Activated CD4-positive, alpha-beta T cell treated with anti-CD3 and anti-CD28 coated beads, Interleukin-2, amount 50 U/mL, for 1 hour (primary cell): Measurements from ENCODE around the gene NRP1.
"Not testable (repeated sequence)": the region's sequence is repeated elsewhere in the genome, so short reads cannot be mapped to it uniquely, and the experiment has no call there.

ENCODE experiments used
- DNase-seq: peaks from one replicate; pipeline ENCODE4 v3.0.0-alpha.2; 2020

Gene NRP1

GRCh38 chr10:33234831-33235237, 99.6 kb downstream of the NRP1 start:
- DNase-seq: no peak

GRCh38 chr10:33233635-33234034, 100.8 kb downstream of the NRP1 start:
- DNase-seq: no peak

GRCh38 chr10:33233221-33233620, 101.2 kb downstream of the NRP1 start:
- no peak for DNase-seq

DNA sequence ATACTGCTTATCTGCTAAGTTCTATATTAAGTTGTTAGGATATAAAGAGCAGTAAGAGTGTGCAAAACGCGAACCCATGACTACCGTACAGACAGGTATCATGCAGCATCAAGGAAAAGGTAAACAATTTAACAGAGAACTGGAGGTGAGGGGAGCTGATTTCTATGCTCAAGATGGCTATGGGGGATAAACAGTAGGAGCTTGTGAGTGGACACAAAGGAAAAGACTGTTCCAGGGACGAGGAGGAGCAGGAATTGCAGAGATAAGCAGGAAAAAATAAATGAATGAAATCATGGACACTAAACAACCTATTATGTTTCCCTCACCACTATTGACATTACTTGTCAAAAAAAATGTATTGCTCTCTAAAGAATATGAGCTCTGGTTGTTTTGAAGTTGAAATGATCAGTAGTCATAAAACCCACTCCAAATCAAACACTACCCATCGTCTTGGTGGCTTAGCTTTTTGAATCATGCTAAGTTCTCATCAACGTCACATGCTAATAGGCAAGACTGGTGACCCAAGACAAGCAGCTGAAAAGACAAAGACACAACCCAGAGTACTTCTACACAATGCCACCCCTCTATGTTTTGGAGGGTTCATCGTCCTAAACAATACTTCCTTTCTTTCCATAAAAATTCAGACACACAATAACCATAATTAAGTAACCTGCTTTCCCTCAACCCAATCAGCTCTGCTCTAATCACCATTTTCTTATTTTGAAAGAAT, 102.7 kb downstream of the NRP1 start:
- DNase-seq: no peak

DNA sequence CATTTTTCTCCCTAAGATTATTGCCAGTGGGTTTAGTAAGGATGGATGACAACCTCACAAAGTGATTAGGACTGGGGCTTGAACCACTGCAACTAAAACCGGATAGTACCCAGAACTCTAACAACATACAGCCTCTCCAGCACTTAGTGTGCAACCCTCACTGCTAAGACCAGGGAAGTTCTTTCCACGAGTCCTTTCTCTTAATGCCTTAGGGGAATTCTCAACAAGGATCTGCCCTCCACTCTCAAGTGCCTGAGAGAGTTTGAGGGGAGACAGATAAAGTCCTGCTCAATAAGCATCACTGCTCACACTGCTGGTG, 104.6 kb downstream of the NRP1 start:
- DNase-seq: no peak

DNA sequence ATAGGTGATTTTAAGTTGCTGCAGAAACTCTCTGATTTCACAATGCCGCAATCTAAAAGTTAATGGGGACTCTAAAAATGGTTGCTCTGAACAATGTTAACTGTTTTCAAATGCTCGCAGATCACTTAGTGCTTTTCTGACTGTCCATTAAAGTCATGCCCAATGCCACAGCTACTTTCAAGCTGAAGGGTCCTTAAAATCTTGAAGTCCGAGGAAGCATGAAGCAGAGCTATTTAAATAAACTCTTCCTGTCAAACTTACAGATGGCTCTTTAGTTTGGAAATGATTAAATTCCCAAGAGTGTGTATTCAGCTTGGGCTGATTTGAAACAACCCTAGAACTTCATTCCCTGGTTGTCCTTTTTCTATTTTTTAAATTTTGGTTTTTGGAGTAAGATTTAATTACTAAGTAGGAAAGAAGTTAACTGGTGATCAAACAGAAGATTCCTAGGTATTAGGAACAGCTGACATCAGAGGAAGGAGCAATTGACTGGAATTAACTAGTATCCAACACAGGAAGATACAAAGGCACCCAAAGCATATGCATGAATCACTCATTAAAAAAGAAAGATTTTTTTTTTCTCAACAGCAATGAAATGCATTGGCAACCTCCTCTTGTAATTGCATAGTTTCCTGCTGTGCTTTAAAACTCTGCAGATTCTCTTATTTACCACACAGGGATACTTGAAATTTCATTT, 105.1 kb downstream of the NRP1 start:
- DNase-seq: no peak

DNA sequence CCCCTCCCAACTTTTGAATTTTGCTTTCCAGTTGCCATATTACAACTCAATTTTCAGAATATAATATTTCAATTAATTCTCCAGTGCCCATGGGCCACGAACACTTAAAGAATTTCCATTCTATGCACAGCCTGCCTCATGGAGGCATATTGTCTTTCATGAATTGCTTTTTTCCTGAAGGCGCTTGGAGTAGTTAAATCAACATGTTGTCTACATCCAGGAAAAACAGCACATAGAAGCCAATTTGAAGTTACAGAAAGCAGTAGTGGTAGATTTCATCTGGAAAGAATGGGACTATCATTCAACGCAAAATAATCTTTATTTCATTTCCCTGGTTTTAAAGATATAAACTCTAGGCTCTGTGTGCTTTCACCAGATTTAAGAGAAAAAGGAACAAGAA, 106.0 kb downstream of the NRP1 start:
- DNase-seq: no peak

GRCh38 chr10:33227489-33227888, 107.0 kb downstream of the NRP1 start:
- no peak for DNase-seq

DNA sequence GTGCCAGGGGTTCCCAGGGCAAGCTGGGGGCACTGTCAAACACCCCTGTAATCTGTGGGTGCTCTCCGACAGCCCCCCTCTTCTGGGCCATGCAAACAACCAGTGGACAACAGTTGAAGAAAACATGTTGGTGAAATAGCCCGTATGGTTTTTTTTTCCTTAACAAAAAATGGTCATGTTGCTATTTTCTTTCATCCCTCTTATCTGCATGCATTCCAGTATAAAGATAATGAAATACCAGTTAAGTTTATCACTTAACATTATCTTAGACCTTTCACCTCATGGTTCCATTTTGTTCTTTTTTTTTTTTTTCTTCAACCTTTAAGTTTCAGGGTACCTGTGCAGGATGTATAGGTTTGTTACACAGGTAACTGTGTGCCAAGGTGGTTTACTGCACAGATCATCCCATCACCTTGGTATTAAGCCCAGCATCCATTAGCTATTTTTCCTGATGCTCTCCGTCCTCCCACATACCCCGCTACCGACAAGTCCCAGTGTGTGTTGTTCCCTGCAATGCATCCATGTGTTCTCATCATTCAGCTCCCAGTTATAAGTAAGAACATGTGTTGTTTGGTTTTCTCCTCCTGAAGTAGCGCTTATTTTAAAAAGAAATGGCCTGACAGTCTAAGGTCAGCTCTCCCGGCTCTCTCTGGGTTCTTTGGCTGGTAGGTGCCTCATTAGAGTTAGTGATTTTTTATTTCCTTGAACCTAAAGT, 110.1 kb downstream of the NRP1 start:
- DNase-seq: no peak

DNA sequence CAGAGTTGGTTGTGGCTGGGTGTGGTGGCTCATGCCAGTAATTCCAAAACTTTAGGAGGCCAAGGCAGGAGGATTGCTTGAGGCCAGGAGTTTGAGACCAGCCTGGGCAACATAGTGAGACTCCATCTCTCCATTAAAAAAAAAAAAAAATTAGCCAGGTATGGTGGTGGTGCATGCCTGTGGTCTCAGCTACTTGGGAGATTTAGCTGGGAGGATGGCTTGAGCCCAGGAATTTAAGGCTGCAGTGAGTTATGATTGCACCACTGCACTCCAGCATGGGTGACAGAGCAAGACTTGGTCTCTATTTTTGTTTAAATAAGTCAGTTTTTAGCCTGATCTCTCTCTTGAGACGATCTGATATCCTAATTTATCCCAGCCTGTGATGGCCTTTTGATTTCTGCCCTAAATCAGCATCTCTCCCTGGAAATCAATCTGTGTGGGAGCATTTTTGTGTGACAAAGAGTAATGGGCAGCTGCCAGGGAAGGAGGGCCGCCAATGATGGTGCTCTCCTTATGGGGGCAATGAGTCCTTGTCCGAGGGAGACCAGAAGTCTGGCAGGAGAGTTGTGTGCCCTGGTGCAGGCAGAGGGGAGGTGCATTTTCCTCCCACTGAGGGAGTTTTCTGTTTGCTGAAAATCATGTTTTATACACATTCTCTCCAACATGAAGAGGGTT, 111.0 kb downstream of the NRP1 start:
- no peak for DNase-seq

GRCh38 chr10:33222304-33222703, 112.2 kb downstream of the NRP1 start:
- DNase-seq: not testable (repeated sequence)

GRCh38 chr10:33217854-33218253, 116.6 kb downstream of the NRP1 start:
- no peak for DNase-seq

DNA sequence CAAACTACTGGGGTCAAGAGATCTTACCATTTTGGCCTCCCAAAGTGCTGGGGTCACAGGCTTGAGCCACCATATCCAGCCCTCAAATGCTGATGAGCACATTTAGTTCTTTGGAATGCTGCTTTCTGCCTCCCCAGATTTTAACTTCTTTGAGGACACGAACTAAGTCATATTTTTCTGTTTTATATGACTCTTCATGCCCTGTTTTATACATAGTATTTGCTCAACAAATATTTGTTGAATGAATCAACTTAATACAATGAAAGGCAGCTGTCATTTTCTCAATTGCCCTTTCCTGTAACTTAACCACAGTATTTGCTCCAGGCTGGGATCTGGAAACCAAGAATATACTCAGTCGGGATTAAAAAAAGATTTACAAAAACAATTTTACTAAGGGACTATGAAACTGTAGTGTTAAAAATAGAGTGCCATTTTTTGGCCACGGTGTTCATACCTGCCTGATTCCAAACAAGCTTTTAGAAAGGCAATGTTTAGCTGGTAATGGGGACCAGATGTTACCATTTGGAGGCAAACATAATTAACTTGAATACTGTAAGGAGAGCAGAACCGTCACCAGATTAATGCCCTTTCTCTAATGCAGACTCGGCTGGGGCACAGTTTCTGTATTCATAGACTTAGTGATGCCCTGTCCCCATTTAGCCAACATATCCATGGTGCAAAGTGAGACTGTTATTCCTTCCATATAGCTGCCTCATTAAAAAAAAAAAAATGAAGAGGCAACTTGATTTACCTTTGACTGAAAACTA, 117.6 kb downstream of the NRP1 start:
- DNase-seq: no peak

DNA sequence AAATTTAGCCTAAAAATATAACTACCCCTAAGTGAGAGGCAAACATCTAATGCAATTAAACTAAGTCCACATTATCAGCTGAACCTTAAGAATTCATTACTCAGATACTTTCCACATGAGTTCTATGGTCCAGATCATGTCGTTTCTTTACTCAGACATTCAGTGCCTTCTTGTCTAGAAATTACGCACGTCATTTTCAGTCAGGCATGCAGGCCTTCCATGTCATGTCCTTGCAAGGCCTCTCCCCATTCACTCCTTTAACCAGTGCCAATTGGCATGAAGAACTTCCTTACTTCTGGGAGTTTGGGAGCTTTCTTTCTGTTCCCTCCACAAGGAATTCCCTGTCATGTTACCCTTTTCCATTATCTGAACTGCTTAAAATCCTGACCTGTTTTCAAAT, 118.8 kb downstream of the NRP1 start:
- no peak for DNase-seq

- DNase-seq: no peak
These were observed 119.3 kb downstream of the NRP1 start for GRCh38 chr10:33215154-33215553.

DNA sequence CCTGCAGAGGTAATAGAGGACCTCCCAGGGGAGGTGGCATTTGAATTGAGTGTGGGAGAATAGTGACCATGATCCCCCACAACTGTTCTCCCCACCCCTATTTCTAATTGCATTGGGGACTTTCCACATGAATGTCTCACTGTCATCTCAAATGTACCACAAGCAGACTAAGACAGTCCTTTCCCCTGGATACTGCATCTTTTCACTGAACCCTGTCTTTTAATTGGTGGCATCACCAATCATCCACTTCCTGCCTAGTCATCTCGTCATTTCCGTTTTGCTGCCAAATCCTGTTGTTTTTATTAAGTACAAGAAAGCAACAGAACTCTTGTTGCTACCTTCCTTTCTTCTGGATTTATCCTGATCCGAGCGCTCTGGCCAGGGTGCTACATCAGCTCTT, 120.3 kb downstream of the NRP1 start:
- no peak for DNase-seq

DNA sequence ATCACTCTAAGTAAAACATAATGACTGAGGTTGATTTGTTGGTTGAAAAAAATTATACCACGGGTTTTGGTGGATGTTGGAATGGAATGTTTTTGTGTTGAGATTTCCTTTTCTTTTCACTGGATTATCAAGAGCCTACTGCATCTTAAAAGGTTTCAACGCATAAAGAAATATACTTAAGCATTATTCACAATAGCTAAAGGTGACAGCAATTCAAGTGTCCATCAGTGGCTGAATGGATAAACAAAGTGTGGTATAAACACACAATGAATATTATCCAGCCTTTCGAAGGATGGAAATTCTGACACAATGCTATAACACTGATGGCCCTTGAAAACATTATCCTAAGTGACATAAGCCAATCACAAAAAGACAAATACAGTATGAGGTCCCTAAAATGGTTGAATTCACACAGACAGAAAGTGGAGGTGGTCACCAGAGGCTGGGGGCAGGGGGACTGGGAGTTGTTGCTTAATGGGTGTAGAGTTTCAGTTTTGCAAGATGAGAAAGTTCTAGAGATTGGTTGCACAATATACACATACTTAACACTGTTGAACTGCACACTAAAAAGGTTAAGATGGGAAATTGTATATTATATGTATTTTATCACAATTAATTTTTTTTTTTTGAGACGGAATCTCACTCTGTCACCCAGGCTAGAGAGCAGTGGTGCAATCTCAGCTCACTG, 122.3 kb downstream of the NRP1 start:
- DNase-seq: no peak

DNA sequence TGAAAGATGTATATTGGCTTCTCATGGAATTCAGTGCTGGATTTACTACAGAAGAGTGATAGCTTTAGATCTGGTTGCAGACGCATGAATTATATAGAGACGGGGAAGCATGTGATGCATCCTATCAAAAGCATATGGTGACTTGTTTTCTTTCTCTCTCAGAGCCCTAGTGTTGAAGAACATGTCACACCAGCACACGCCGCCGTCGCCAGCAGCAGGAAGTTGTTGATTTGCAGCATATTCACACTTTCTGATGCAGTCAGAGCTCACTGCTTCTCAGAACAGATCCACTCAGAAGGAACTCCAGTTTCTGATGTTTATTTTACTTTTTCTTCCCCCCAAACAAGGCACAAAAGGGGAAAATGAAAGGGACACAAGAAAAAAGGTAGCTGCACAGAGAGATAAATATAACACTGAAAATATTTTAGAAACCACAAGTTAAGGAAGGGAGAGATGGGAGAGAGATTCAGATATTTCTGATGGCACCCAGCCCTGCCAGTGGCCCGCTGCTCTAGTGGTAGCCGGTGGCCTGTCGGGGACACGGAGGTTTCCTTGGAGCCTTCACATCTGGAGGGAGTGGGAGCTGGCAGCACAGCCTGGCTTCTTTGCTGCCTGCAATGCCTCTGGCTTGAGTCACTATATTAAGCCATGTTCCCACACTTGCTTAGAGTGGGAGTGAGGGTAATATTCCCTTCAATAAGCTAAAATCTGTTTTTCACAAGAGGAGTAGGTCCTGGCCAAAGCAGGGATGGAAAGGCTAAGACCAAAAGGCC, 123.2 kb downstream of the NRP1 start:
- peak; percentile 3 for DNase-seq

- no peak for DNase-seq
These were observed 124.7 kb downstream of the NRP1 start for GRCh38 chr10:33209802-33210201.

DNA sequence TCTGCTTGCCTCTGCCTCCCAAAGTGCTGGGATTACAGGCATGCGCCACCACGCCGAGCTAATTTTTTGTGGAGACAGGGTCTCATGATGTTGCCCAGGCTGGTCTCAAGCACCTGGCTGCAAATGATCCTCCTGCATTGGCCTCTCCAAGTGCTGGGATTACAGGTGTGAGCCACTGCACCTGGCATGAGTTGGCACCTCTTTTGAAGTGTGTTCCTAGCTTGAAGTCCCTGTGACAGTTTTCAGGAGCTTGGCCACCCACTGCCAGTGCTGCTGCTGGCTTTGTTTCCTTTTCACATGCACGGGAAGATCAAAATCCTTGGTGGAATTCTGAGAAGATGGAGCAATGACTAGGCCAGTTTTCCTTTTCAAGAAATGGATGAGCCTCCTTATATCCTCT, 126.3 kb downstream of the NRP1 start:
- DNase-seq: no peak

GRCh38 chr10:33204031-33204430, 130.4 kb downstream of the NRP1 start:
- no peak for DNase-seq
